DOHH2 (cell line): ENCODE measurements around the gene FHL1.

Experiments used
- EZH2phosphoT487 ChIP-seq: fragments of 200-600 bp; sonication (generic); IDR thresholded peaks from 2 replicates; pipeline ENCODE4 v1.6.1; 2017; ENCODE audit warnings: borderline replicate concordance, mild to moderate bottlenecking, antibody characterized with exemption, low read length, moderate library complexity, mixed read lengths
- TF ChIP-seq, protein P1 (sequence below): fragments of 200-600 bp; sonication (generic); IDR thresholded peaks from one replicate; pipeline ENCODE4 v1.5.1; 2014; ENCODE audit warnings: antibody characterized with exemption, mild to moderate bottlenecking, low read depth, low read length; ENCODE audit not compliant: poor library complexity, severe bottlenecking

DNA sequence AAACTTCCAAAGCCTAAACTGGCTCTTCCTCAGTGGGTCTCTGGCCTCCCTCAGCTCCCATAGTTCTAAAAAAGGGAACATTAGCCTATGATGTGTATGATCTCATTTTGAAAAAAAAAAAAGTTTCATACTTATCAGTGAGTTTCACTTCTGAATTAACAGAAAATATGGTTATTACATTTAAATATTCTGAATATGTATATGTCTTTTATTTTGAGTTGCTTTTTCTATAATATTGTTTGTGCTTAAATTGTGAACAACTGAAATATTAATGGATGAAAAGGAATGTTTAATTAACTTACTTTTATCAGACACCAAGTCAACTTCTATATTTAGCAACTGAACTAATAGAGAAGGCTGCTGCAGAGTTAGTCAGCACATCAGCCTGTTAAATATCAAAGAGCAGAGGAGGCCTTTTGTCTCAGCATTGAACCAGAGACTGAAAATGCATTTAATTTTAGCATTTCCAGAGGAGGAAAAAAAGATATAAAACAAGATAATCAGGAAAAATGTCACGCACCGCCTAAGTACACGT is 20.4 kb upstream of the FHL1 start:
- TF ChIP-seq, protein P1, sequence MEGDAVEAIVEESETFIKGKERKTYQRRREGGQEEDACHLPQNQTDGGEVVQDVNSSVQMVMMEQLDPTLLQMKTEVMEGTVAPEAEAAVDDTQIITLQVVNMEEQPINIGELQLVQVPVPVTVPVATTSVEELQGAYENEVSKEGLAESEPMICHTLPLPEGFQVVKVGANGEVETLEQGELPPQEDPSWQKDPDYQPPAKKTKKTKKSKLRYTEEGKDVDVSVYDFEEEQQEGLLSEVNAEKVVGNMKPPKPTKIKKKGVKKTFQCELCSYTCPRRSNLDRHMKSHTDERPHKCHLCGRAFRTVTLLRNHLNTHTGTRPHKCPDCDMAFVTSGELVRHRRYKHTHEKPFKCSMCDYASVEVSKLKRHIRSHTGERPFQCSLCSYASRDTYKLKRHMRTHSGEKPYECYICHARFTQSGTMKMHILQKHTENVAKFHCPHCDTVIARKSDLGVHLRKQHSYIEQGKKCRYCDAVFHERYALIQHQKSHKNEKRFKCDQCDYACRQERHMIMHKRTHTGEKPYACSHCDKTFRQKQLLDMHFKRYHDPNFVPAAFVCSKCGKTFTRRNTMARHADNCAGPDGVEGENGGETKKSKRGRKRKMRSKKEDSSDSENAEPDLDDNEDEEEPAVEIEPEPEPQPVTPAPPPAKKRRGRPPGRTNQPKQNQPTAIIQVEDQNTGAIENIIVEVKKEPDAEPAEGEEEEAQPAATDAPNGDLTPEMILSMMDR = no peak
- TF ChIP-seq EZH2phosphoT487 = no peak
